ENCODE measurements around the gene MAN1A1.
A peak's percentile ranks its signal among the peaks of the same experiment; 100 is the strongest.
"Not testable (repeated sequence)": the region's sequence is repeated elsewhere in the genome, so short reads cannot be mapped to it uniquely, and the experiment has no call there.

The MAN1A1 gene
- 48.5 to 49.9 reads per million in 2 donors for total RNA-seq

DNA sequence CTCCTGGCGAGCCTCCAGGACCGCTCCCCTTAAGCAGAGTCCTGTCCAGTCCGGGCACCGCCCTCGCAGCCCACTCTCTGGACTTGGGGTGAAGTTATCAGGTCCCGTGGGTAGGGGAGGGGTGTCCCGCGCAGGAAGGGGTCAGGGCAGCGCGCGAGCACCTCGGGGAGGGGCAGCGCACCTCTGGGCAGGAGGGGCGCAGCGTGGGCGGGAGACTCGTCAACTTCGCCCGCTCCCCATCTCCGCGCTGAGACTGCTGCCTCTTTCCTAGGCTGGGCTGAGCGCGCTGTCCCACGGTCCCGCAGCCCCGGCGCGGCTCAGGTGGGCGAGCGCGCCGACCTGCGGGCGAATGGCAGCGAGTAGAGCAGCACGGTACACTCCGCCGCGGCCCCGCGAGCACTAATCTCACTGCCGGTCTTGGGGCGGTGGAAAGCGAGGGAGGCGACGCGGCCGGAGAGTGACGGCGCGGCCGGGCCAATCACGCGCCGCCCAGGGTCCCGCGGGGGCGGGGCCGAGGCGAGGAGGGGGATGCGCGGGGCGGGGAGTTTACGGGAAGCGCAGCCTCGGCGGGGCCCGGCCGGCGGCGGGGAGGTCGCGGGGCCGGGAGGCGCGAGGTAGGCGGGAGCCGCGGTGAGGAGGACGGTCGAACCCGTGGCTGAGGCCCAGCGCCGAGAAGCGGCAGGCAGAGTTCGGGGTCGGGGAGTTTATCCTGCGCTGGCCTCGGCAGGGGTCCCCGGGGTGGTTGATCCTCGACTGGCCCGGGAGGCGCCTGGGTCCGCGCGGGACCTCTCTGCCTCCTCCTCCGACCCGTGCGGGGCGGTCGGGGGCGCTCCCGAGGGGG is at the start of gene MAN1A1:
TSS of gene MAN1A1 (minus strand) at position 401 of the 841 bp plus-strand sequence. CDS start 696 bp downstream, outside the sequence.
- DNase-seq, result peak; percentile 84

DNA sequence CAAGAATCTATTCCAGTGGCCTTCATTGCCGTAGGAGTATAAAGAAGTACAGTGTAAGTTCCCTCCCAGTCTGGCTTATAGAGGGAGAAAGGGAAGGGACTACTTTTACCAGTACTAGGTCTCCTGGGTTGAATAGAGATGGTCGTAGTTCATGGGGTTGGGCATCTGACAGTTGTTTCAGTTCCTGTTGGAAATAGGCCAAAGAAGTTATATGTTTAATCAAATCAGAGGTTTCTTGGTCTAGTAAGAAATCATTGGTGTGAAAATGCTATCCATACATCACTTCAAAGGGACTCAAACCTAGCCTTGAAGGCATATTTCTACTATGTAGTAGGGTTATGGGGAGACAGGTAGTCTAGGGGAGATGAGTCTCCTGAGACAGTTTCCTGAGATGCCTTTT is 45.6 kb upstream of the MAN1A1 start:
- no peak for DNase-seq

DNA sequence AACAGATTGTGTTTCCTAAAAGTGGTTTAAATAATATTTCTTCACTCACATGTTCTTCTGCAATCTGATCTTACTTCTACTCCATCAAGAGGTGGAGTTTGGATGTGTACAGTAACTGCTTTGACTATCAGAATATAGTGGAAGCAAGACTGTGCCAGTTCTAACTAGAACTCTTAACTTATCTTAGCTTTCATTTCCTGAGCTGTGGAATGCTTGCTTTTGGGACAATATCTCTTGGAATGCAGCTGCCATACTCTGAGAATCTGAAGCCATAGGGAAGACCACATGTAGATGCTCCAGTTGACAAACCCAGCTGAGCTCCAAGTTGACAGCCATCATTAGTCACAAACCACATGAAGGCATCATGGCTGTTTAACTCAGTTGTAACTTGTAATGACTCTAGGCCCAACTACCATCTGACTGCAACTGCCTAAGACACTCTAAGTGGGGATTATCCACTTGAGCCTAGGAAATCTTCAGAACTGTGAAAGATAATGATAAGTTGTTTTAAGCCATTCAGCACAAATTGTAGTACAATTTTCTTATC is 40.8 kb upstream of the MAN1A1 start:
- no peak for DNase-seq

DNA sequence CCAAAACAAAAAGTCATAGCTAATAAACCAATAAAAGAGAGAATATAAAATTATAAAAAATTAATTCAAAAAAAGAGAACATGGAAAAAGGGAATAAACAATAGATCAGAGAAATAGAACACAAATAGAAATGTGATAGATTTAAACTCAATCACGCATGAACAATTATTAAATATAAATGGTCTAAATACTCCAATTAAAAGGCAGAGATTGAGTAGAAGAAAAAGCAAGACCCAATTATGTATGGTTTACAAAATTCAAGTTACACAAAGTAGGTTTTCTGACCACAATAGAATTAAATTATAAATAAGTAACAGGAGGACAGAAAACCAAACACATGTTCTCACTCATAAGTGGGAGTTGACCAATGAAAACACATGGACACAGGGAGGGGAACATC is 36.4 kb upstream of the MAN1A1 start:
- no peak for DNase-seq

DNA sequence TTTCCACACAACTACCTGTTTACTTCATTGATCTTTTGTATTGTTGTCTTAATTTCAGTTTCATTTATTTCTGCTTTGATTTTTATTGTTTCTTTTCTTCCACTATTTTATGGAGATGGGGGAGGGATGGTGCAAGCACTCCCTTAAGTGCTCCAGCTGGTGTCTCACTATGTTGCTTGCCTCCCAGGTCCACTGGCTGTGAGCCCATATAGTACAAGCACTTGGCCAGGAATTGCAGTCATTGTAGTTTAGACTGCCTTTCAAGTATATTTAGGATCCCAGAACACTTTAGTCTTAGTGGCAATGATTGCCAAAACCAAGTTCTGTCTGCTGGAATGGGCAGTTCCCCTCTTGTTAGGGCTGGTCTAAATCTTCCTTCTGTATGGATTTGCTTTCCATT is 34.9 kb upstream of the MAN1A1 start:
- no peak for DNase-seq

DNA sequence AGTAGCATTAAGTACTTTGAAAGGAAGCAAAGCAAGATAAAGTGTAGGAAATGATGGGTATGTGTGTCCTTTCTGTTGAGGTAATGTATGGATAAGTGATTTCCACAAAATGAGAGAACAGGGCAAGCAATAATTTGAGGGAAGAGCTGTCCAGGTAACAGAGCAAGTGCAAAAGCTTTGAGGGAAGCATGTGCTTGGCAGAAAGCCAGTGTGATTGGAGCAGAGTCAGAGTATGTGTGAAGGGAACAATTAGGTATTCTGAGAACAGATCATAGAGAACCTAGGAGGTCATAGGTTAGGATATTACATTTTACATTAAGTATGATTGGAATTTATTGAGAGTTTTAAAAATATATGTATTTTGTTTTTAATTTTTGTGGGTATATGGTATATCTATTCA is 30.2 kb upstream of the MAN1A1 start:
- DNase-seq, result no peak

DNA sequence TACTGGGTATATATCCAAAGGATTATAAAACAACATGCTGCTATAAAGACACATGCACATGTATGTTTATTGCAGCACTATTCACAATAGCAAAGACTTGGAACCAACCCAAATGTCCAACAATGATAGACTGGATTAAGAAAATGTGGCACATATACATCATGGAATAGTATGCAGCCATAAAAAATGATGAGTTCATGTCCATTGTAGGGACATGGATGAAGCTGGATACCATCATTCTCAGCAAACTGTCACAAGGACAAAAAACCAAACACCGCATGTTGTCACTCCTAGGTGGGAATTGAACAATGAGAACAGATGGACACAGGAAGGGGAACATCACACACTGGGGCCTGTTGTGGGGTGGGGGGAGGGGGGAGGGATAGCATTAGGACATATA is 27.5 kb upstream of the MAN1A1 start:
- DNase-seq, result not testable (repeated sequence)

DNA sequence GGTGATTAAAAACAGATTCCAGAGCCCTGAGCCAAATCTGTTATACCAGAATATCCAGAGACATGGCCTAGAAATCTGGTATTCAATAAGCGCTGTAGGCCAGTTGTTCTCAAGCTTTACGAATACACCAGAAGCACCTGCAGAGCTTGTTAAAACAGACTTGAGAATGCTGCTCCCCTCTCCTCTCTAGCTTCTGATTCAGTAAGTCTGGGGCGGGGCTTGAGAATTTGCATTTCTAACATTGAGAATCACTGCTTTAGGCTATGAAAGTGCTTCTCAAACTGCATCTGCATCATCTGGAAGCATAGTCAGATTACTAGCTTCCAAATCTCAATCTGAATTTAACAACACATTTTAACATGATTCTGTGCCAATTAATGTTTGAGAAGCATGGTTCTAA is 20.5 kb upstream of the MAN1A1 start:
- DNase-seq, result no peak

DNA sequence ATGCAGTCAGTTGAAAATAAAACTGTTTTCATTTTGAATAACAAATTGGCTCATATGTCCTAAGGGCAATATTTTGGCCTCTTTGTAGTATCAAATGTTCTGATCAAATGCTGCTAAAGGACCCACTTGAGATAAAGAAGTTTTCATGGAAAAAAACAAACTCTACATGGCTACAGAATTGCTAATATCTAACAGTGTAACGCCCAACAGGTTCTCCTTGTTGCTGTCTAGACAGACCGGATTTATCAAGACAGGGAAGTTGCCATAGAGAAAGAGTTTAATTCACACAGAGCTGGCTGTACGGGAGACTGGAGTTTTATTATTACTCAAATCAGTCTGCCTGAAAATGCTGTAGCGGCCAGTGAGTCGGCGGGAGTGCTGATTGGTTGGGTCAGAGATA is 19.4 kb upstream of the MAN1A1 start:
- DNase-seq, result no peak

DNA sequence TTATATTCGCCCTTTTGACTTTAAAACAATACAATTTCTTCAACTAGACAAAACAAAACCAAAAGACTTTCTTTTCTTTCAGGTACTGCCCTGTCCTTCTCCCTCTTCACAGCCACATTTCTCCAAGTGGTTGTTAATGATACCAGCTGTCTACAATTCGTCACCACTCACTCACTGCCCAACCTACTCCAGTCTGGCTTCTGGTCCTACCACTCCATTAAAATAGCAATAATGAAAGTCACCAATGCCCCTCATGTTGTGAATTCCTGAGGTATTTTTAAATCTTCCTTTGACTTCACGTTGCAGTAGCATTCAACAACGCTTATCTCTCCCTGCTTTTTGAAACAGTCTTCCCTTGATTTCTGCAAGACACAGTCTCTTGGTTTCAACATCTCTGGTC is 11.6 kb upstream of the MAN1A1 start:
- no peak for DNase-seq

DNA sequence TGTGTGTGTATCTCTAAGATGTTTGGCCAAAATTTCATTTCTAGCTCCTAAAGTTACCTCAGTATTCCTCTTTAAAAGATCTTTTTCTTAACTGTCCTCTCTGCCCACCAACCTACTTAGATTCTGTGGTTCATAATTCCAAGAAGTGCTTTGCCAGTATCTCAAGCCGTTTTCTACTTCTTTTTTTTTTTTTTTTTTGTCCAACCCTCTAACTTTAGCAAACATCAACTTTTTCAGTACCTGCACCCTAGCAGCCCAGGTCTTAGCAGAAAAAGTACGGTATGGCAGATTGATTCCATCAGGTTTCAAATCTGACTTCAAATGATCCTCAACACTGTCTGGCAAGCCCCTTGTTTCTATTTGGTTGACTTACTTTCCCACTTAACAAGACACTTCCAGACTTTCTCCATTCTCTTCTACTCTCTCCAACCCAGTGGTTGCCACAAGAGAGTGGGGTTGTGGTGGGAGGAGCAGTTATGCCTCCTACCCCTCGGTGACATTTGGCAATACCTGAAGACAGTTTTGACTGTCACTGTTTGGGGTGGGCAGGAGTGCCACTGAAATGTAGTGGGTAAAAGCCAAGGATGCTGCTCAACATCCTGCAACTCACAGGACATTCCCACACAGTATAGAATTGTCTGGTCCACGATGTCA is 10.8 kb upstream of the MAN1A1 start:
- DNase-seq, result no peak

DNA sequence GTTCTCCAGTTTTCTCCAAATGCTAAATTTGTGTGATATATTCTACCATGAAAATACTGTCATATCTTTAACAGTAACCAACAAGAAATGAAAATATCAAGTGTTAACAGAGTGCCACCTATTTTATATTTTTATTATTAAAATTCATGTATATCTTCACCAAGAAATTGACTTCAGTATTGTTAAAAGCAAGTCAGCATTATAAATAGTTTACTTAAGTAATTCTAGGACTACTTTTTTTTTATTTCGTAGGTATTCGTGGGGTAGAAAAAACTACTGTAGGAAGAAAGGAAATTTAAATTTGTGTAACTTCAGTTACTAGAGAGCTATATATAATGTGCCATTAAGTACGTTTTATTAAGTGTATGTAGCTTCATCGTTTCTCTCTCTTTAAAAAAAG is 6.3 kb upstream of the MAN1A1 start:
- DNase-seq, result no peak

DNA sequence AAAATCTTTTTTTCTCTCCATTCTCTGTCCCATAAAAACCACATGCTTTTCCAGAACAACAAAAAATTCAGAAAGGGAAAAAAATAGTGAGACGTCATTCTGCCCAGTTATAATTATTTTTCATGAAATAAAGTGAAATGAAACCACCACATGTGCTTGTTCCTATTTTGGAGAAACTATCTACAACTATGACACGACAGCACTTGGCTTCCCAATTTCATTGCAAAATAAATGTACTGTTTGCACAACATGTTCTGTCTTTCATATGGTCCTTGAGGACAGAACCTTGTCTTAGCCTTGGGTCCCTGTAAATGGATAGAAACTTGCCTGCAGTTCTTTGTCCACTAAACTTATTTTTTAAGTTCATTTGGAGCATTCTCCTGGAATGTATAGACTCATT is 5.6 kb upstream of the MAN1A1 start:
- DNase-seq, result no peak

DNA sequence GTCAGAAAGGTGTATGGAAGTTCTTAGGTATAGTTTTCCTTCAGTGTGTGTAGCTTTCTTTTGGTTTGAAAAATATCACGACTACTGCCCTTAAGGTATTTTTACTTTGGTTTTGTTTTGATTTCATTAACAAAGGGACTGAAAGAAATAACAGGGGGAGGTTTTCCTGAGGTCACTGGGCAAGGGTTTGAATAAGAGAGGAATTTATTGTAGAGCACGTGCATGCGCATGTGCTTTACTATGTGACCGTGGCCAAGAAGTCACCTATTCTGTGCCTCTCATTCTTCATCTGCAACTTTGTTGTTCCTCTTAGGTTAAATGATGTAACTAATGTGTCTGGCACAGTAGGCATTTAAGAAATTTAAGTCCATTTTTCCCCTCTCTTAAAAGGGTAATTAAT is 4.1 kb upstream of the MAN1A1 start:
- DNase-seq, result no peak

DNA sequence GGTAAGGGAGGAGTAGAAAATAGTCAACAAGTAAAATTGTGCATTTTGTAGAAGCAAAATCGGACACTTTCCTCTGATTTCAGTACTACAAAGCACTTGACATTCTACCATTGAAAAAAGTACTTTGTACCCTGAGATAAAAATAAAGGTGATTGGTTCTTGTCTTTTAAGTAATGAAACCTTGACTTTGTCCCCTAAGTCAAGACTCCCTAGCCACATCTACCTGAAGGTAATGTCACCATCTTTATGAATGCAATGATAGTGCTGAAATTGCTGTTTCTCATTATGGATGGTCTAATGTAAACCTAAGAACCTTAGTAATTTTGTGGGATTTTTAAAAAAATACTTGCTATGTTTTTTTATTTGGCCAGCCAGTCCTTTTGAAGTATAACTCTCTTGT is 2.4 kb upstream of the MAN1A1 start:
- DNase-seq, result no peak

DNA sequence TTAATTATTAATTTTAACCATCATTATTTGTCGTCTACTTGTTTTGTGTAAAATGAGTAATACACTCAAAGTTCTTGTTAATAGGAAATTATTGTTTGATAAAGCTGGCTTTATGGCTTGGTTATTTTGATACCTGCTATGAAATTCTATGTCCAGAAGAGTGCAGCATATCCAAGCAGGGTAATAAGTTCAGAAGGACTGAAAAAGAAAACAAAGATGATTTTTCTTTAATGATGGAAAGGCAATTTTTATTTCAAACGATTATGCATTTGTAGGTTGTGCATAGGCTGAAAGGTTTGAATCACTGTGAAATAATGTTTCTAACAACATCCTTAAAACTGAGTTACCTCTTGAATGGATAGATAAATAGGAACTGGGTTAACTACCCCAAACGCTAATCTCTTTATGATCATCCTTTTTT is 1.4 kb upstream of the MAN1A1 start:
- DNase-seq, result no peak

DNA sequence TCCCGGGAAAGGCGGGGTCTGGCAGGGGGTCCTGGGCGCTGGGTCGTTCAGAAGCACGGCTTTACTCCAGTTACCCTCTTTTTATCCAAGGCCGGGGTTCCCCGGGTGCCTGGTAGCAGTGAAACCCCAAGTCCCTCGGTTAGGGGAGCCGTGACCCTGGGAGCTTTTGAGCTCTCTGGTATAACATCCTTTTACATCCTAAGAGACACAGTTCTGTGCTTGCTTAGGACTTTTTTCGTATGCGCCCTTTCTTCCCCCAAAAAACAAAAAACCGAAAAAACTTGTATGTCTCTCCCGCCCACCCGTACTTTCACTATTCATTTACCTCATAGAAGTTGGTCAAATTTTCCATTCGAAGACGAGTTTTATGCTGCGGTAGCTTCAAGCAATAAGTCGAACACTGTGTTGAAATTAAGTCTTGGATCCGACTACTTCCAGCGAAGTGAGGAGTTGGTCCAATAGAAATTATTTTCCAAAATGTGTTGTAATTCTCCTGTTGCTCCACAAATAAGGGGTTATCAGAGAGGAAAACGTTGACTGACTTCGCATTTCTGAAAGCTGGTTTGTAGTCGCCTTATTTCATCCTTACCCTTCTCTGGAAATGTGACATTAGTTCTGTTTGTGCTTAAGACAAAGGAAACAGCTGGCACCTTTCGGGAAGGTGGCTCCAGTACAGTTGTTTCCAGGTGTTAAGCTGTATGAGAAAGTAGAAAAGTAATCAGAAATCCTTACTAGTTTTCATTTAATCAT is 816 bp upstream of the MAN1A1 start:
- no peak for DNase-seq

DNA sequence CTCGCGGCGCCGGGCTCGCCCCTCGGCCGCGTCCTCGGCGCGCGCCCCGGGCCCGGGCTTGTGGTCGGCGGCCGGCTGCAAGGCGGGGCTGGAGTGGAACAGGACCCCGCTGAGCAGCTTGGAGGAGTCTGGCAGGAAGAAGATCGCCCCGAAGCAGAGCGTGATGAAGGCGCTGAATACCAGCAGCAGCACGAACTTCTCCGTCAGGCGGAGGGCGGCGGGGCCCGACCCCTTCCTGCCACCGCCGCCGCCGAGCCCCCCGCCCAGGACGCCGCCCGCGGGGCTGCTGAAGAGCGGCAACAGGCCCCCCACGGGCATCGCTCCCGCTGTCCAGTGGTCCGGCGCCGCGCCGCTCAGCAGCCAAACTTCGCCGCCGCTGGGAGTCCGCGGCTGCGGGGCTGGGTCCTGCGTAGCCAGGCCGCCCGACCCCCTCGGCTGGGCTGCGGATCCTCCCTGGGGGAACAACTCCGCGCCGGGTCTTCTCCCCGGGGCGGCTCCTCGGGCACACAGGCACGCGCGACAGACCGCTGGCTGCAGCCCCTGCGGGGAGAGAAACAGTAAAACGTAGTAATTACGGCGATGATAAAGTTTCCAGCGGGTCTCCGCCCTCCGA is 707 bp downstream of the MAN1A1 start:
- DNase-seq, result peak; percentile 6

DNA sequence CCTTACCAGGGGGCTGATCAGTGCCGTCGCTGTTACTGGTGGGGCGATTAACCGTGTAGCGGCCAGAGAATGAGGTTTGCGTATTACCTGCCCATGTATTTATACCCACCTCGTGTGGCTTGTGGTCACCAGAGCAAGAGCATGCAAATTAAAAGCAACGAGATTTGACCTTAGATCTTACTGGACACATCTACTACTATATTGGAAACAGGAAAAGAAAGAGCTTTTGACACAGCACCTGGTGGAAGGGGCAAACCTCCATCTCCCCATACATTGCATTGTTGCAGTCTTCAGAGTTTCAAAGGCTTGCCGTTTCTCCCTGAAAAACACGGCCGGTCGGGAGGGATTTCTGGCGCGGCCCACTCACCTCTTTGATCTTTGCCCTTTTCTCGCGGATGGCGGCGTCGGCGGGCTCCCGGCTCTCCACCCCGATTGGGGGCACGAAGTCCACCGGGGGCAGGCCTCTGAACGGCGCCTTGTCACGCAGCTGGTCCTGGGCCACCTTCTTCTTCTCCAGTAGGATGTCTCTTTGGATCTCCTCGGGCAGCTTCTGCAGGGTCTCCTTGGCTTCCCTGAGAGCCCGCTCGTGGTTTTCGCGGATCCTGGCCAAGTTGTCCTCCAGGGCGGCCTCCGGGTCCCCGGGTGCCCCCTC is 1.3 kb downstream of the MAN1A1 start:
- DNase-seq, result peak; percentile 32

DNA sequence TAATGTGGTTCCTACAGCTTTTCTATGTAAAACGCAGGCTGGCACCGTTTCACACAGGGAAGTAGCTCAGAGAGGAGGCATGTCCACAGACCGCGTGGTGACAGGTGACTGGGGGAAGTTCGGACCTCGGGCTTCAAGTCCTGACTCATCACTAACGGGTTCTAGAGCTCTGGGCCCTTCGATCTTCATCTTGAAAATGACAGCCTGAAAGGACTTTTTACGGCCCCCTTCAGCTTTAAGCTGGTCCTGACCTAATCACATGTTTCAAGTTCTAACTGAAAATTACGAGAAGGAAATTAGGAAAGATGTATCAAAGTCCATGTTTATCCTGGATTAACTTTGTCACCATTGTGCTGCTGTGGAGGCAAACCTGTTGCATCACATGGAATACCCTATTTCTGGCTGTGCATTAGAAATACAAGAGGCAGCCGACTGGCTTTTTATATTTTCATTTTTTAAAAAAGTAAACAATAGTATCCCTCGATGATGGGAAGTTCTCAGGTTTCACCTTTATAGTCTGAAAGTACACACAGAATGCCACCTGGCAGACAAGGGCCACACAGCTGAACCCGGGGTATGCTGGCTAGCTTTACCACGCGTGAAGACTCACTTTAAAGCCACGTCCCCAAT is 2.0 kb downstream of the MAN1A1 start:
- DNase-seq, result peak; percentile 12

DNA sequence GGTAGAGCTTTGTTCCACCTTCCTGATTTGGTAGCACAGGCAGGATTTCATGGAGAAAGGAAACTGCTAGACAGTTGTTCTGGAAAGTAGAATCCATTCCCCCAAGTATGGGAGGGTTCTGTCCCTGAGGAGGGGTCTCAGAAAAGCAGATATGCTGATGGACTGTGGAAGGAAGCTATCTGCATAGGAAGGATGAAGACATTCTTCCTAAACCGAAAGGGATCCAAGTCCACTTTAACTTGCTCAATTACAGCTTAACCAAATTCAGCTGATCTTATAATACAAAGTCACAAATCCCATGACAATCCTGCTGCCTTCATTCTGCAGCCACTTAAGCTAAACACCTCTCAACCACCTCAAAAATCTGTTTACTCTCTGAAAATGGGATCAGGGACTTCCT is 2.6 kb downstream of the MAN1A1 start:
- DNase-seq, result no peak

DNA sequence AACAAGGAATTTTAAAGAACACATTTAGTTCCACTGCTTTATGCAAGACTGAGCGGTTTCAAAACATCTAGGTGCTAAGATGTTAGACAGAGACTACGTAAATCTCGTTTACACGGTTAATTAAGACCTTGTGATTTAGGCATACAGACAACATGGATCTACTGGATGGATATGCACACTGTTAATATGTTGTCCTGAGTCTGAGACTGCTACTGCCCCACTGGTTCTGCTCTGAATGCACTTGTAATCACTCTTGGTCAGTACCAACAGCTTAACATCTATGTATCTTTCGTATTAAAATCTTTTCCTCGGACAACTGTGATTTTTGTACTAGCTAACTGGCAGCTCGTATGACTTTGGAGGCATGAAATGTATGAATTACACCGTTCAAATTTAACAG is 3.1 kb downstream of the MAN1A1 start:
- no peak for DNase-seq

Data from T-helper 9 cell (primary cell).